Keratinocyte (primary cell): ENCODE results near the gene RGS9. TPM values are rescaled to one million over a fixed set of nuclear protein-coding genes. Genes with fewer than 3 reads are reported as not detected.

Experiments
- DNase-seq: peaks from one replicate; pipeline ENCODE4 v3.0.0-alpha.2; 2011; ENCODE audit warnings: low read depth, missing footprints, low spot score
- FAIRE-seq: peaks from 2 replicates; lab custom pipeline; 2011; peaks lifted over from hg19 to GRCh38; lab: Jason Lieb, UNC
- H2AFZ ChIP-seq: 2 replicates; pipeline ENCODE4 v1.6.0; 2012; ENCODE audit warnings: low read length, control low read depth, inconsistent platforms; ENCODE audit not compliant: control insufficient read depth
- H3K27ac ChIP-seq: 2 replicates; pipeline ENCODE4 v1.5.1; 2011; ENCODE audit warnings: low read length; ENCODE audit not compliant: control insufficient read depth, insufficient read depth
- H3K27me3 ChIP-seq: 3 replicates; pipeline ENCODE4 v1.6.0; 2011; ENCODE audit warnings: low read length; ENCODE audit not compliant: control insufficient read depth, insufficient read depth; ENCODE audit errors: extremely low read depth
- H3K36me3 ChIP-seq, 2 experiments: 2 replicates in 1 of 2; 3 replicates in 1 of 2; pipeline ENCODE4 v1.5.1; 2011; ENCODE audit warnings: low read length in 2 of 2, mild to moderate bottlenecking in 1 of 2; ENCODE audit not compliant: control insufficient read depth in 2 of 2, insufficient read depth in 2 of 2; ENCODE audit errors: extremely low read depth in 1 of 2
- H3K4me1 ChIP-seq: 3 replicates; pipeline ENCODE4 v1.5.1; 2011; ENCODE audit warnings: low read length; ENCODE audit not compliant: control insufficient read depth, insufficient read depth; ENCODE audit errors: extremely low read depth
- H3K4me2 ChIP-seq: 3 replicates; pipeline ENCODE4 v1.6.0; 2011; ENCODE audit warnings: low read depth, low read length; ENCODE audit not compliant: control insufficient read depth, insufficient read depth; ENCODE audit errors: extremely low read depth
- H3K4me3 ChIP-seq, 3 experiments: fragments of 200-600 bp in 1 of 3; sonication (generic) in 1 of 3; 2 replicates in 2 of 3; 3 replicates in 1 of 3; pipeline ENCODE4 v1.5.1; 2011 to 2016; ENCODE audit warnings: low read length in 3 of 3, mild to moderate bottlenecking in 3 of 3, control low read depth in 2 of 3, inconsistent platforms in 1 of 3, low read depth in 1 of 3, mixed read lengths in 1 of 3, mixed run types in 1 of 3, moderate library complexity in 1 of 3; ENCODE audit not compliant: control insufficient read depth in 2 of 3, insufficient read depth in 2 of 3; ENCODE audit errors: extremely low read depth in 1 of 3
- H3K79me2 ChIP-seq: 2 replicates; pipeline ENCODE4 v1.6.0; 2012; ENCODE audit warnings: low read length; ENCODE audit not compliant: control insufficient read depth, insufficient read depth
- H3K9ac ChIP-seq: 3 replicates; pipeline ENCODE4 v1.6.0; 2011; ENCODE audit warnings: low read length; ENCODE audit not compliant: control insufficient read depth, insufficient read depth; ENCODE audit errors: extremely low read depth
- H3K9me1 ChIP-seq: 3 replicates; pipeline ENCODE4 v1.6.0; 2011; ENCODE audit warnings: low read length; ENCODE audit not compliant: control insufficient read depth, insufficient read depth; ENCODE audit errors: extremely low read depth
- H3K9me3 ChIP-seq: 2 replicates; pipeline ENCODE4 v1.5.1; 2012; ENCODE audit warnings: low read depth, low read length; ENCODE audit not compliant: control insufficient read depth
- H4K20me1 ChIP-seq: 3 replicates; pipeline ENCODE4 v1.6.0; 2011; ENCODE audit warnings: low read length; ENCODE audit not compliant: control insufficient read depth, insufficient read depth; ENCODE audit errors: extremely low read depth
- EZH2 ChIP-seq: IDR thresholded peaks from one replicate; pipeline ENCODE4 v1.6.1; 2012; ENCODE audit warnings: inconsistent platforms, mild to moderate bottlenecking, low read length, moderate library complexity
- dilution Hi-C: fragments of 300-500 bp; cut with MboI; formaldehyde crosslinking; loops from one replicate; pipeline ENCODE4 v1.7.0; 2020; ENCODE audit warnings: low sequenced_read_pairs; ENCODE audit not compliant: extremely low pct_ligation_motif_present
- polyA plus RNA-seq, 5 experiments: library from polyadenylated mRNA; depleted of rRNA in 3 of 5; stranded (reverse) in 3 of 5; stranded (forward) in 1 of 5; unstranded in 1 of 5; fragments of >200 nt; gene quantifications; 1 replicate in 1 of 5; 2 replicates in 3 of 5; 3 replicates in 1 of 5; pipeline versions ENCODE4 v1.2.1 to v1.2.3, GENCODE V29; 2011 to 2012; ENCODE audit warnings: missing spikeins in 2 of 5, low read depth in 1 of 5, low replicate concordance in 1 of 5
- TF ChIP-seq, protein P1 (sequence below), 3 experiments: IDR thresholded peaks in 1 of 3; conservative IDR thresholded peaks in 1 of 3; optimal IDR thresholded peaks in 1 of 3; 2 replicates in 2 of 3; 3 replicates in 1 of 3; pipeline versions ENCODE3 to v1.5.1; 2011; ENCODE audit warnings: low read length in 3 of 3, mild to moderate bottlenecking in 3 of 3, moderate library complexity in 2 of 3, control low read depth in 1 of 3, inconsistent platforms in 1 of 3; ENCODE audit not compliant: insufficient read depth in 2 of 3; ENCODE audit errors: extremely low read depth in 1 of 3

Gene RGS9
- polyA plus RNA-seq, 1 donor (not counting 4 experiments of a cell fraction or from before 2014, with no cell fraction given) = 4.8 TPM

DNA sequence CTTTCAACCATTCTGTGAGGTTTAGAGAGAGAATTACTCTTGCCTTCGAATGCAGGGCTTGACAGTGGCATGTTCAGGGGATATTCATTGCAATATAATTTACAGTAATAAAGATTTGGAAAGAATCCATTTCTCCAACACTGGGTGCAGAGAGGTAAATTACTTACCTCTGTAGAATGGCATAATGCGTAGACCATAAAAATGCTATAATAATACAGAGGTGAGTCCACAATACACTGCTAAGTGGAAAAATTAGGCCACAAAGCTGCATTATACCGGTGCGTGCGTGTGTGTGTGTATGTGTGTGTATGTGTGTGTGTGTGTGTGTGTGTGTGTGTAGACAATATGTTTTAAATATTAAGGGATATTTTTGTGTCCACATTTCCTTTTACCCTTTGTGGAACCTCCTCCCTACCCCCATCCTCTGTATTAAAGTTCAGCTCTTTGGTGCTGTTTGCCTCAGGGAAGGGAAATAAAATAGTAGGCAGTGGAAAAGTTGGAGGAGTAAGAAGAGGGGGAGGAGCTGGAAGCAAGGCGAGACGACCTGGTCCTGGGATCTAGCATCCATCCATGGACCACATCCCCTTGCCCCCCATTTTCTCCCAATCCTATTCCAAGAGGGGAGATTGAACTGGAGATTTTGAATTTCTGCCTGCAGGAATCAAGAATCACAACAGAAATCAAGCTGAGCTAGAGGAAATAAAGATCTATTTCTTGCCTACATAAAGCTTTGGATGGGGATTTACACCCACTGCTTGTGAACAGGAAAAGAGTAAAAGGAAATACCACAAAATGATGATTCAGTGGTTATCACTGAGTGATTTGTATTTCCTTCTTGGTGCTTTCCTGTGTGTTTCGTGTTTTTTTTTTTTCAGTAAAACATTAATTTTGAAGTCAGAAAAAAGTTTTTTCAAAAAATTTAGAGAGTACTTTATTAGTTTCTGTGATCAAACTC lies 124.8 kb downstream of the RGS9 start:
- Histone ChIP-seq H3K9me3 (no peaks in the 10 kb centered on the region), H3K9me1 (no peaks in the 10 kb centered on the region), H3K9ac (no peak overlapping the region), H3K79me2 (no peaks in the 10 kb centered on the region), H2AFZ (no peak overlapping the region), H3K27me3 (no peaks in the 10 kb centered on the region), H3K27ac (no peak overlapping the region), H3K4me1 (no peaks in the 10 kb centered on the region), H4K20me1 (no peaks in the 10 kb centered on the region), H3K36me3 (no peaks in the 10 kb centered on the region), H3K4me3 (no peak overlapping the region), H3K4me2 (no peak overlapping the region)
- dilution Hi-C loops = no loop called here
- FAIRE-seq (no peak), DNase-seq (no peak)
- no peak for TF ChIP-seq EZH2
- TF ChIP-seq, protein P1, sequence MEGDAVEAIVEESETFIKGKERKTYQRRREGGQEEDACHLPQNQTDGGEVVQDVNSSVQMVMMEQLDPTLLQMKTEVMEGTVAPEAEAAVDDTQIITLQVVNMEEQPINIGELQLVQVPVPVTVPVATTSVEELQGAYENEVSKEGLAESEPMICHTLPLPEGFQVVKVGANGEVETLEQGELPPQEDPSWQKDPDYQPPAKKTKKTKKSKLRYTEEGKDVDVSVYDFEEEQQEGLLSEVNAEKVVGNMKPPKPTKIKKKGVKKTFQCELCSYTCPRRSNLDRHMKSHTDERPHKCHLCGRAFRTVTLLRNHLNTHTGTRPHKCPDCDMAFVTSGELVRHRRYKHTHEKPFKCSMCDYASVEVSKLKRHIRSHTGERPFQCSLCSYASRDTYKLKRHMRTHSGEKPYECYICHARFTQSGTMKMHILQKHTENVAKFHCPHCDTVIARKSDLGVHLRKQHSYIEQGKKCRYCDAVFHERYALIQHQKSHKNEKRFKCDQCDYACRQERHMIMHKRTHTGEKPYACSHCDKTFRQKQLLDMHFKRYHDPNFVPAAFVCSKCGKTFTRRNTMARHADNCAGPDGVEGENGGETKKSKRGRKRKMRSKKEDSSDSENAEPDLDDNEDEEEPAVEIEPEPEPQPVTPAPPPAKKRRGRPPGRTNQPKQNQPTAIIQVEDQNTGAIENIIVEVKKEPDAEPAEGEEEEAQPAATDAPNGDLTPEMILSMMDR (optimal IDR thresholded peaks at IDR 0.05 in 1 of 3, IDR thresholded peaks at IDR 0.05 in 1 of 3, conservative IDR thresholded peaks at IDR 0.05 in 1 of 3; ENCODE audit: extremely low read depth in 1 of 3, insufficient read depth in 2 of 3, low read length in 3 of 3) = no peak

DNA sequence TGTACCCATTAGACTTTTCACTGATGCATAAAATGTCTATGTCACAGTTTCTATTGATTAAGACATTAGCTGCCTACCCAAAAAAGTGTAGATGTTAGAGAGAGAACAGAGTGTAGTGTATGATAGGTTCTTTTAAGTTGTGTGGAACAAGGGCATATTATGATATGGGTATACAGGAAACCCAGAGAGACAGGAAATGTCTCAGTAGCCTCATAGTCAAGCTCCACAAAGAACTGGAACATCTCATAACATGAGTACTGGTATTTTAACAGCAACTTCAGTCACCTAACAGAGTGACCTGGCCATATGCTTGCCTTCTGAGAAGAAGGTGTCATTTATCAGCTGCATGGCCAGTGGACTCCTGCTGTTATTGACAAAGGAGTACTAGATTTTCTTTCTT lies 128.1 kb downstream of the RGS9 start:
- peaks cover under 1% of the 10 kb centered on the region for H3K27me3 ChIP-seq
- H3K9me1 ChIP-seq = no peaks in the 10 kb centered on the region
- no peak overlapping the region for H3K4me3 ChIP-seq
- no peak overlapping the region for H2AFZ ChIP-seq
- FAIRE-seq (no peak), DNase-seq (no peak)
- H3K4me2 ChIP-seq = no peak overlapping the region
- TF ChIP-seq, protein P1 (optimal IDR thresholded peaks at IDR 0.05 in 1 of 3, IDR thresholded peaks at IDR 0.05 in 1 of 3, conservative IDR thresholded peaks at IDR 0.05 in 1 of 3; ENCODE audit: extremely low read depth in 1 of 3, insufficient read depth in 2 of 3, low read length in 3 of 3) = no peak
- no peaks in the 10 kb centered on the region for H3K9me3 ChIP-seq
- H4K20me1 ChIP-seq = no peaks in the 10 kb centered on the region
- no peaks in the 10 kb centered on the region for H3K4me1 ChIP-seq
- H3K9ac ChIP-seq = no peak overlapping the region
- H3K79me2 ChIP-seq = no peaks in the 10 kb centered on the region
- no peak overlapping the region for H3K27ac ChIP-seq
- dilution Hi-C loops = no loop called here
- no peaks in the 10 kb centered on the region for H3K36me3 ChIP-seq
